Transverse colon (tissue), 4 donors: ENCODE results near the gene ROR1. TPM values are rescaled to one million over a fixed set of nuclear protein-coding genes. Genes with fewer than 3 reads are reported as not detected.

Experiments
- DNase-seq: peaks from one replicate; pipeline ENCODE4 v3.0.0-alpha.2; 2019
- H3K27ac ChIP-seq, 4 donors: fragments of 200-600 bp; sonication (generic); 2 replicates each; pipeline ENCODE4 v1.5.1; 2016 to 2018; ENCODE audit warnings: inconsistent platforms in 4 of 4
- H3K27me3 ChIP-seq: fragments of 200-600 bp; sonication (generic); 2 replicates; pipeline ENCODE4 v1.5.1; 2017; ENCODE audit warnings: inconsistent platforms
- H3K36me3 ChIP-seq, 4 donors: fragments of 200-600 bp; sonication (generic); 2 replicates each; pipeline ENCODE4 v1.5.1; 2017 to 2019; ENCODE audit warnings: inconsistent platforms in 4 of 4
- H3K4me1 ChIP-seq, 4 donors: fragments of 200-600 bp; sonication (generic); 2 replicates each; pipeline ENCODE4 v1.5.1; 2017 to 2020; ENCODE audit warnings: inconsistent platforms in 4 of 4
- H3K4me3 ChIP-seq, 4 donors: fragments of 200-600 bp; sonication (generic); 1 replicate in 1 of 4; 2 replicates in 3 of 4; pipeline versions ENCODE4 v1.5.1 to v1.6.1; 2017 to 2019; ENCODE audit warnings: inconsistent platforms in 4 of 4
- H3K9me3 ChIP-seq, 2 donors: fragments of 200-600 bp; sonication (generic); 2 replicates each; pipeline ENCODE4 v1.5.1; 2017 to 2019; ENCODE audit warnings: inconsistent platforms in 2 of 2
- CTCF ChIP-seq, 5 experiments: fragments of 200-600 bp in 3 of 5; fragments of 450-650 bp in 2 of 5; sonication (generic) in 3 of 5; IDR thresholded peaks; 1 replicate in 2 of 5; 2 replicates in 3 of 5; pipeline ENCODE4 v1.5.1; 2016 to 2017; ENCODE audit warnings: antibody characterized with exemption in 5 of 5, inconsistent platforms in 3 of 5, mild to moderate bottlenecking in 2 of 5, moderate library complexity in 1 of 5
- EP300 ChIP-seq: sonication (generic); formaldehyde crosslinking; IDR thresholded peaks from one replicate; pipeline ENCODE4 v1.6.1; 2017; ENCODE audit warnings: antibody characterized with exemption, low read depth
- POLR2A ChIP-seq: fragments of 450-650 bp; IDR thresholded peaks from one replicate; pipeline ENCODE4 v1.6.1; 2016; ENCODE audit warnings: antibody characterized with exemption, mild to moderate bottlenecking, moderate library complexity
- POLR2AphosphoS5 ChIP-seq, 3 donors: sonication (generic); formaldehyde crosslinking; IDR thresholded peaks; one replicate each; pipeline ENCODE4 v1.6.1; 2016; ENCODE audit warnings: antibody characterized with exemption in 3 of 3
- WGBS, 2 donors: methylation state at CpG; one replicate each; pipeline ENCODE4 v1.1.5; 2018; ENCODE audit warnings: low coverage in 1 of 2; 5-methylcytosine and 5-hydroxymethylcytosine counted together
- in situ Hi-C, 4 donors: fragments of 200-750 bp; cut with MboI; loops; one replicate each; pipeline versions ENCODE4 v1.15.0 to v1.15.1; 2017; ENCODE audit warnings: low sequenced_read_pairs in 3 of 4, low pct_ligation_motif_present in 1 of 4, low pct_unique_long_range_greater_than_20kb in 1 of 4
- intact Hi-C: fragments of 100-400 bp; cut with DNase I; formaldehyde crosslinking; loops from one replicate; pipeline ENCODE4 v1.15.1; 2023; ENCODE audit warnings: low total_unique reads
- total RNA-seq, 4 donors: library from RNA; depleted of rRNA; stranded (reverse); fragments of >200 nt; gene quantifications; one replicate each; pipeline ENCODE4 v1.1.0, GENCODE V29; 2016

Gene ROR1
- total RNA-seq, 4 donors from 2014 or later: 3.0 to 6.7 (median 4.6) TPM

GRCh38 chr1:63794939-63795378 lies 21.1 kb downstream of the ROR1 start:
- Histone ChIP-seq H3K4me3 (no peak overlapping the region), H3K27ac (no peak overlapping the region), H3K4me1 (peaks cover 0 to 11% (median 3%) of the 10 kb centered on the region in 4 donors), H3K27me3 (no peaks in the 10 kb centered on the region), H3K9me3 (no peaks in the 10 kb centered on the region), H3K36me3 (no peaks in the 10 kb centered on the region)
- intact Hi-C loops: no loop called here
- in situ Hi-C loops: no loop called here
- 70 to 82% methylated on average over 6 to 7 of the region's 7 CpGs for WGBS, 2 donors
- DNase-seq: no peak
- TF ChIP-seq POLR2A: no peak
- no peak for TF ChIP-seq EP300
- TF ChIP-seq CTCF (IDR thresholded peaks at IDR 0.05): no peak
- no peak for TF ChIP-seq POLR2AphosphoS5 (IDR thresholded peaks at IDR 0.05)

DNA sequence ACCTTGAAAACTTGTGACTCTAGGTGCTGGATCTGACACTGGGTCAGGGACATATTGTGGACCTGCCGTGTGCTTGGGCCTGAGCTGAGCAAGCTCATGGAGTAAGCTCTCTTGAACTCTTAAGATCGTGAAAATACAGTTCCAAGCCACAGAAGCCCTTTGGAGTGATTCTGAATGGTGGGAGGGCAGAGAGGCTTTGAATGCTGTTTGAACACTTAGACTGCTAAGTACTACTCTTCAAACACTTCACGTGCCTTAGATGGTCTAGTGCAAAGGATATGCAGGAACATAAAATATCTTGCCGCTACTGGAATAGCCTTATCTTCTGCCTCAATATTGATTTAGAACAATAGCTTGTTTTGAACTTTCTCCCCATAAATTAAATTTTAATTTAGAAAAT lies 21.6 kb downstream of the ROR1 start:
- in situ Hi-C loops: no loop called here
- intact Hi-C loops: no loop called here
- no peak for DNase-seq
- Histone ChIP-seq H3K27ac (no peak overlapping the region), H3K4me1 (peaks cover 0 to 11% (median 3%) of the 10 kb centered on the region in 4 donors), H3K4me3 (no peak overlapping the region), H3K9me3 (no peaks in the 10 kb centered on the region), H3K27me3 (no peaks in the 10 kb centered on the region), H3K36me3 (no peaks in the 10 kb centered on the region)
- TF ChIP-seq POLR2A: no peak
- TF ChIP-seq EP300: no peak
- TF ChIP-seq POLR2AphosphoS5 (IDR thresholded peaks at IDR 0.05): no peak
- no peak for TF ChIP-seq CTCF (IDR thresholded peaks at IDR 0.05)
- 50 to 70% methylated on average over 2 to 4 of the region's 4 CpGs for WGBS, 2 donors

GRCh38 chr1:63797056-63797726 lies 23.4 kb downstream of the ROR1 start:
- no peak overlapping the region for H3K4me3 ChIP-seq
- no peak overlapping the region for H3K27ac ChIP-seq
- no peaks in the 10 kb centered on the region for H3K27me3 ChIP-seq
- H3K9me3 ChIP-seq: no peaks in the 10 kb centered on the region
- peaks cover 0 to 11% (median 3%) of the 10 kb centered on the region in 4 donors for H3K4me1 ChIP-seq
- no peaks in the 10 kb centered on the region for H3K36me3 ChIP-seq
- intact Hi-C loops (no loop called here), in situ Hi-C loops (no loop called here)
- no peak for TF ChIP-seq POLR2AphosphoS5 (IDR thresholded peaks at IDR 0.05)
- no peak for TF ChIP-seq EP300
- 80 to 81% methylated on average over 3 to 7 of the region's 7 CpGs for WGBS, 2 donors
- DNase-seq: no peak

DNA sequence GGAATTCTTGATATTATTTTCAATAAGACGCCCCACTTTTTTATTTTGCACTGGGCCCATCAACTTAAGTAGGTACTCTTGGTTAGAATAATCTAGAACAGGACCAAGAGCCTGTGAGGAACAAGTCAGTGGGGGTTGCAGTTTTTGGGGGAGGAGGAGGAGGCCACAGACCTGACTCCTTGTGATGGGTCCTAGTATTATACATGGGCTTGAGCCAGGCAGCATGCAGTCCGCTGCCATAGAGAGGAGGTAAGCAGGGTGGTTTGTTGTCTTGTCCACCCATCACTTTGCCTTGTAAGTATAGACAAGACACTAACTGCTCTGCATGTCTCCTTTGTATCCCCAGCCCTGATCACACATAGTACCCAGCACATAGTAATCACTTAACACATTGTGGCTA lies 24.5 kb downstream of the ROR1 start:
- Histone ChIP-seq H3K27ac (no peak overlapping the region), H3K9me3 (no peaks in the 10 kb centered on the region), H3K27me3 (no peaks in the 10 kb centered on the region), H3K36me3 (no peaks in the 10 kb centered on the region), H3K4me1 (peaks cover 0 to 11% (median 3%) of the 10 kb centered on the region in 4 donors), H3K4me3 (no peak overlapping the region)
- intact Hi-C loops: no loop called here
- in situ Hi-C loops: no loop called here
- 67 to 75% methylated on average over 1 to 2 of the region's 2 CpGs for WGBS, 2 donors
- no peak for DNase-seq
- TF ChIP-seq POLR2A (no peak), CTCF (IDR thresholded peaks at IDR 0.05) (no peak), POLR2AphosphoS5 (IDR thresholded peaks at IDR 0.05) (no peak), EP300 (no peak)
